ENCODE measurements around the gene LAMC3.

LAMC3 gene

DNA sequence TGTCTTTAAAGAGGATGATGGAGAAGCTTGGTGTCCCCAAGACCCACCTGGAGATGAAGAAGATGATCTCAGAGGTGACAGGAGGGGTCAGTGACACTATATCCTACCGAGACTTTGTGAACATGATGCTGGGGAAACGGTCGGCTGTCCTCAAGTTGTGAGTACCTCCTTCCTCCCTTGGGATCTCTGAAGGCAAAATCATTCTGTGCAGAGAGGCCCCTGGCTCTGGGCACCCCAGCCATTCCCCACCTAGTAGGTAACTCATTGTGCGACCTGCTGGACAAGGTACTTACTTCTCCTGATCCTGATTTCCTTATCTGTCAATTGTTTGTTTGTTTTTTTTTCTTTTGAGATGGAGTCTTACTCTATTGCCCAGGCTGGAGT, 108.8 kb downstream of the LAMC3 start:
- Histone ChIP-seq H3K27ac (ENCODE audit: low read depth, low read length) (no peak overlapping the region), H3K9ac (ENCODE audit: low read length) (no peak overlapping the region), H3K27me3 (ENCODE audit: control insufficient read depth, insufficient read depth, low read length) (no peaks in the 10 kb centered on the region), H3K4me3 (ENCODE audit: low read length) (no peak overlapping the region), H3K36me3 (ENCODE audit: control insufficient read depth, insufficient read depth, low read length) (no peaks in the 10 kb centered on the region), H3K4me1 (ENCODE audit: control insufficient read depth, insufficient read depth, low read length) (no peaks in the 10 kb centered on the region)

DNA sequence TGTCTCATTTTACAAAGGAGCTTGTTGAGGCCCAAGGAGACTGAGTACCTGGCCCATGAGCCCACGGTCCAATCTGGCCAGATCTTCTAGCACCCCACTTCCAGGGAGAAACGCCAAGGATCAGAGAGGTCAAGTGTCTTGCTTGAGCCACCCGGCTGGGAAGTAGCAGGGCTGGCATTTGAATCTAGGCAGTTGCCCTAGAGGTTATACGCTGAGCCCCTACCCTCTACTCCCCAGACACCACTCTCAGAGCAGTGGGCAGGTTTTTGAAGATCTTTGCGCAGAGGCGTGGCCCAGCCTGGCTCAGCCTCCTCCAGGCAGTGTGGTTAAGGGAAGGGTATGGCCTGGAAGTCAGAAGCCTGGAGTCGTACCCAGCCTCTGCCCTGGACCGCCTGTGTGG, 110.6 kb downstream of the LAMC3 start:
- Histone ChIP-seq H3K4me1 (ENCODE audit: control insufficient read depth, insufficient read depth, low read length) (no peaks in the 10 kb centered on the region), H3K4me3 (ENCODE audit: low read length) (no peak overlapping the region), H3K36me3 (ENCODE audit: control insufficient read depth, insufficient read depth, low read length) (no peaks in the 10 kb centered on the region), H3K27me3 (ENCODE audit: control insufficient read depth, insufficient read depth, low read length) (no peaks in the 10 kb centered on the region), H3K9ac (ENCODE audit: low read length) (no peak overlapping the region), H3K27ac (ENCODE audit: low read depth, low read length) (no peak overlapping the region)

DNA sequence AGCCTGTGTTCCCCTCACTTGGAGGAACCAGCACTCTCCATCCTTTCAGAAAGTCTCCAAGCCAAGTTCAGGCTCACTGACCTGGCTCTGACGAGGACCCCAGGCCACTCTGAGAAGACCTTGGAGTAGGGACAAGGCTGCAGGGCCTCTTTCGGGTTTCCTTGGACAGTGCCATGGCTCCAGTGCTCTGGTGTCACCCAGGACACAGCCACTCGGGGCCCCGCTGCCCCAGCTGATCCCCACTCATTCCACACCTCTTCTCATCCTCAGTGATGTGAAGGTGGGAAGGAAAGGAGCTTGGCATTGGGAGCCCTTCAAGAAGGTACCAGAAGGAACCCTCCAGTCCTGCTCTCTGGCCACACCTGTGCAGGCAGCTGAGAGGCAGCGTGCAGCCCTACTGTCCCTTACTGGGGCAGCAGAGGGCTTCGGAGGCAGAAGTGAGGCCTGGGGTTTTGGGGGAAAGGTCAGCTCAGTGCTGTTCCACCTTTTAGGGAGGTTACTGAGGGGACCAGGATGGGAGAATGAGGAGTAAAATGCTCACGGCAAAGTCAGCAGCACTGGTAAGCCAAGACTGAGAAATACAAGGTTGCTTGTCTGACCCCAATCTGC, 111.8 kb downstream of the LAMC3 start:
- H3K9ac ChIP-seq (ENCODE audit: low read length): no peak overlapping the region
- H3K4me1 ChIP-seq (ENCODE audit: control insufficient read depth, insufficient read depth, low read length): no peaks in the 10 kb centered on the region
- no peak overlapping the region for H3K4me3 ChIP-seq (ENCODE audit: low read length)
- H3K27ac ChIP-seq (ENCODE audit: low read depth, low read length): no peak overlapping the region
- no peaks in the 10 kb centered on the region for H3K27me3 ChIP-seq (ENCODE audit: control insufficient read depth, insufficient read depth, low read length)
- no peaks in the 10 kb centered on the region for H3K36me3 ChIP-seq (ENCODE audit: control insufficient read depth, insufficient read depth, low read length)

DNA sequence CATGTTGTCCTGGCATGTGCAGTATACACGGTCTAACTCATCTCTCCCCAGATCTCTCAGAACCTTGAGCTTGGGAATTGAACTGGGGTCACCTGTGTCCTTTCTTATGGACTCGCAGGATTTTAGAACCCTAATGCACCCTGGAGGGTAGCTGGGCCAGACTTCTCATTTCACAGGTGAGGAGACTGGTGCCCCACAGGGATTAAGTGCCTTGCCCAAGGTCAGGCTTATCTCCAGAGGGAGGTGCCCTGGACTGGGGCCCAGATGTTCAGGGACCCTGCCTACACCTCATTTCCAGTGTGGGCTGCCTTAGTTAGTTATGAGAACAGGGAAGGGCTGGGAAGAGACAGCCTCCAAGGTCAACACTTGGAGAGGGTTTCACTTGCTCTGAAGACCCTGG, 112.4 kb downstream of the LAMC3 start:
- H3K27me3 ChIP-seq (ENCODE audit: control insufficient read depth, insufficient read depth, low read length): no peaks in the 10 kb centered on the region
- no peaks in the 10 kb centered on the region for H3K36me3 ChIP-seq (ENCODE audit: control insufficient read depth, insufficient read depth, low read length)
- H3K4me1 ChIP-seq (ENCODE audit: control insufficient read depth, insufficient read depth, low read length): peaks cover 3% of the 10 kb centered on the region
- no peak overlapping the region for H3K4me3 ChIP-seq (ENCODE audit: low read length)
- H3K27ac ChIP-seq (ENCODE audit: low read depth, low read length): no peak overlapping the region
- no peak overlapping the region for H3K9ac ChIP-seq (ENCODE audit: low read length)

DNA sequence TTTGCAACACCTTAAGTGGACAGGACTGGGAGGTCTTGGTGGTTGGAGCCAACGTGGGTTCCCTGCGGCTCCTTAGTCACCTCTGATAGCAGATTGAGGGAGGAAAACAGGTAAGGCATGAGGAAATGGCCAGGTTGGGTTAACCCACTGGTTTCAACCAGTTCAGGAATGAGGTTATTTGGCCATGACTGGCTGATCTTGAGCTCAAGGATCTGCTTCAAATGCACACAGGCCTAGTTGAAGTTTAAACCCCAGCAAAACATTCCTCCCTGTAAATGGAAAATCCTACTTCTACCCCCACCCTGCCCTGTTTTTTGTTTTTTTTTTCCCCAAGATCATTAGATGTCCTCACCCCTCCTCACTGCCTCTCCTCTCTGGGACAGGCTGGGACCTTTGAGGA, 113.2 kb downstream of the LAMC3 start:
- H3K4me1 ChIP-seq (ENCODE audit: control insufficient read depth, insufficient read depth, low read length): peaks cover 3% of the 10 kb centered on the region
- no peak overlapping the region for H3K27ac ChIP-seq (ENCODE audit: low read depth, low read length)
- H3K27me3 ChIP-seq (ENCODE audit: control insufficient read depth, insufficient read depth, low read length): no peaks in the 10 kb centered on the region
- no peak overlapping the region for H3K4me3 ChIP-seq (ENCODE audit: low read length)
- H3K9ac ChIP-seq (ENCODE audit: low read length): no peak overlapping the region
- H3K36me3 ChIP-seq (ENCODE audit: control insufficient read depth, insufficient read depth, low read length): no peaks in the 10 kb centered on the region

DNA sequence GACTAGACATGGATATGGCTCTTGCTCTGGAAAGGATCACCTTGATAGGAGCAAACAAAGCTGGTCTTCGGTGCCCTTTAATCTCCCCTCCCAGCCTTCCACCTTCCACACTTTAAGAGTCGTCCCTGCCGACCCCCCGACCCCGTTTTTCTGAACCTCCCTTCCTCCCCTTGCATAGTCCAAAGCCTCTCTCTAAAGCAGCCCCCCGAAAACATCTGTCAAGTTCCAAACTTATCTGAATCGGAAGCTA, 116.0 kb downstream of the LAMC3 start:
- Histone ChIP-seq H3K4me1 (ENCODE audit: control insufficient read depth, insufficient read depth, low read length) (peaks cover 3% of the 10 kb centered on the region), H3K9ac (ENCODE audit: low read length) (peak overlapping the region; percentile 25), H3K4me3 (ENCODE audit: low read length) (peak overlapping the region; percentile 62), H3K27ac (ENCODE audit: low read depth, low read length) (peak overlapping the region; percentile 76), H3K36me3 (ENCODE audit: control insufficient read depth, insufficient read depth, low read length) (peaks cover 3% of the 10 kb centered on the region), H3K27me3 (ENCODE audit: control insufficient read depth, insufficient read depth, low read length) (no peaks in the 10 kb centered on the region)

DNA sequence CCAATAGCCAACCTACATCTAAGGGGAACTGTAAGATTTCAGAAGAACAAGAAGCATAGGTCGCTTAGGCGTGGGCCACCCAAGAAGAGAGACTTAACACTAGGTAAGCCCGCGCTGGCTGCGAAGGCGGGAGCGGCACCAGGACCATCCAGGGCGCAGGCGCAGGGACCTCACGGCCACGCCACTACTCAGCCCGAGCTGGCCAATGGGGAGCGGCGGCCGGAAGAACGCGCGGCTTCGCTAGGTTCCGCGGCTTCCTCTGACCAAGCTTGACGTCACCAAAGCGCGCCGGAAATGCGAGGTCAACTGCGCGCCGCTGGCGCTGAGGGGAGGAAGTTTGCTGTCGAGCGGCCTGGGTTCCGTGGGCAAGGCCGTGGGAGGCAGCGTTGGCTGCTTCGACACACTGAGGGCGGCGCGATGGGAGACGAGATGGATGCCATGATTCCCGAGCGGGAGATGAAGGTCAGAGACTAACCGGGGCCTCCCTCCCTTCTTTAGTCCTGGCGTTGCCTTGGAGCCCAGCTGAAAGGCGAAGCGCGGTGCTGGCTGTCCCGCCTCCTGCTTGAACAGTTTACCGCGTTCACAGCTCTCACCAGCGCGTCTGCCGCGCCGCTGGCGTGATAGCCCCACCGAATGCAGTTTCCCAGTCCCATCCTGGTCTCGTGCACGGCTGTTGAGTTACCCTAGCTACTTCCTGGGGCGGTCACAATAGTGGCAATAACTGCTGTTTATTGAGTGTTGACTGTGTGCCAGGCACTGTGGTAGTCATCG, 116.5 kb downstream of the LAMC3 start, which contains the start of gene NUP214:
Gene NUP214 (plus strand): TSS at position 299 of the 771 bp plus-strand sequence. CDS start 119 bp downstream, at position 418.
- Histone ChIP-seq H3K4me3 (ENCODE audit: low read length) (peak within 1 kb of the TSS; percentile 97), H3K4me1 (ENCODE audit: control insufficient read depth, insufficient read depth, low read length) (peaks cover 3% of the 10 kb centered on the region), H3K36me3 (ENCODE audit: control insufficient read depth, insufficient read depth, low read length) (peaks cover 3% of the 10 kb centered on the region), H3K9ac (ENCODE audit: low read length) (peak within 1 kb of the TSS; percentile 92), H3K27me3 (ENCODE audit: control insufficient read depth, insufficient read depth, low read length) (no peaks in the 10 kb centered on the region), H3K27ac (ENCODE audit: low read depth, low read length) (peak within 1 kb of the TSS; percentile 80)

DNA sequence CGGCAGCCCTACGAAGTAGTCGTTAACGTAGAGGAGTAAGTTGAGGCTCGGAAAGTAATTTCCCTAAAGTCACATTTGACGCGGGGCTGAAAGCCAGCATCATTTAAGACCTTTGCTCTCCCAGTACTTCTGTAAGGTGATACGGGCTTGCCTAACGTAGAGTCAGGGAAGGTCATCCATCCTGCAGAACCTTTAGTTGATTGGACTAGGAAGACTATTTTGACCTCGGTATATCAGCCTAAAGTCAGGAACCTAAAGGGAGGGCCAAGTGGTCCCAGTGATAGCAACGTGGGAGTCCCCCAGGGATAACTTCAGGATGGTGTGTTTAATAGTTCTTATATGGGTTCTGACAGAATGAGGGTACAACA, 117.1 kb downstream of the LAMC3 start:
- Histone ChIP-seq H3K27me3 (ENCODE audit: control insufficient read depth, insufficient read depth, low read length) (no peaks in the 10 kb centered on the region), H3K4me1 (ENCODE audit: control insufficient read depth, insufficient read depth, low read length) (peaks cover 3% of the 10 kb centered on the region), H3K9ac (ENCODE audit: low read length) (peak overlapping the region; percentile 92), H3K36me3 (ENCODE audit: control insufficient read depth, insufficient read depth, low read length) (peaks cover 3% of the 10 kb centered on the region), H3K4me3 (ENCODE audit: low read length) (peak overlapping the region; percentile 97), H3K27ac (ENCODE audit: low read depth, low read length) (peak overlapping the region; percentile 80)

DNA sequence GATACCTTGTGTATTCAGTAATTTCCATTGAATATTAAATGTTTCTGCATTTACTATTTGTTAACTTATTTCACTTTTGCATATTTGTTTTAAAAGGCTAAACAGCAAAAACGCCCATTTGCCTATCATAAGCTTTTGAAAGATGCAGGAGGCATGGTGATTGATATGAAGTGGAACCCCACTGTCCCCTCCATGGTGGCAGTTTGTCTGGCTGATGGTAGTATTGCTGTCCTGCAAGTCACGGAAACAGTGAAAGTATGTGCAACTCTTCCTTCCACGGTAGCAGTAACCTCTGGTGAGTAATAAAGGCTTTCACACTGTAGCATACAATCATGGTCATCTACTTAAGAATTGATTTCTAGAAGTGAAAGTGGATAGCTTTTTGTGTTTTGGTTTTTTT, 120.2 kb downstream of the LAMC3 start:
- no peak overlapping the region for H3K27ac ChIP-seq (ENCODE audit: low read depth, low read length)
- H3K9ac ChIP-seq (ENCODE audit: low read length): no peak overlapping the region
- H3K27me3 ChIP-seq (ENCODE audit: control insufficient read depth, insufficient read depth, low read length): no peaks in the 10 kb centered on the region
- H3K4me1 ChIP-seq (ENCODE audit: control insufficient read depth, insufficient read depth, low read length): peaks cover 3% of the 10 kb centered on the region
- peaks cover 18% of the 10 kb centered on the region for H3K36me3 ChIP-seq (ENCODE audit: control insufficient read depth, insufficient read depth, low read length)
- no peak overlapping the region for H3K4me3 ChIP-seq (ENCODE audit: low read length)

DNA sequence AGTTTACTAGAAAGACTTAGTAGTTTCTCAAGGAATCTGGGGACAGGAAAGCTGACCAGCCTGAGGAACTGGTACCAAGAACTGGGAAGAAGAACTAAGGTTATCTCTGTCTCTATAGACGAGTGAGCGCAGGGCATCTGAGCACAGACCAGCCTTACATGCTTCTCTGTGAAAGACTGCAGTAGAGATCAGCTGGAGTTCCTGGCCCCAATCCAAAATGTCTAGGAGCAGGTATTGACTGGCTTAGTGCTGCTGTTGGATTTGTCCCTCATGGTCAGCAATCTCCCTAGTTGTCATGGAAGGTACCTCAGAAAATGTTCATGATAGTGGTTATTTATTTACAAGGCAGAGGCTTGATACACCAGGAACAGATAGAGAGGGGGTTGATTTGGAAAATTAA, 129.7 kb downstream of the LAMC3 start:
- H3K36me3 ChIP-seq (ENCODE audit: control insufficient read depth, insufficient read depth, low read length): peaks cover 55% of the 10 kb centered on the region
- no peaks in the 10 kb centered on the region for H3K27me3 ChIP-seq (ENCODE audit: control insufficient read depth, insufficient read depth, low read length)
- no peak overlapping the region for H3K4me3 ChIP-seq (ENCODE audit: low read length)
- no peak overlapping the region for H3K9ac ChIP-seq (ENCODE audit: low read length)
- H3K4me1 ChIP-seq (ENCODE audit: control insufficient read depth, insufficient read depth, low read length): no peaks in the 10 kb centered on the region
- H3K27ac ChIP-seq (ENCODE audit: low read depth, low read length): no peak overlapping the region

DNA sequence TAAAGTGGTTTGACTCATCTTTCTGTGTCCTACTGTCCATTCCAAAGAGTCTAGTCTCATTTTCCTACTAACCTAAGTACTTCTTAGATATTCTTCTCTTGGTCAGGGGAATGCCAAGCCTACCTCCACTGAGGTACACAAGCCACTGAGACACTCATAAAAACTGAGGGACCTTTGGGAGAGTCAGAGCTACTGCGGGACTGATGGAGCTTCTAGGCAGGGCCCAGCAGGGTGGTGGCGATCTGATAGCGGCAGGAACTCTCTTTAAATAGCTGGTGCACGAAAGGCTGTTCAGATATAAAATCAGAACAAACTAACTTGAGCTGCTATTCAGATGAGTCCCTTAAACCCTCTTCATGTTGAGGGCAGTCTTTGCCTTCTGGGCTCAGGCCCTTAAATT, 131.1 kb downstream of the LAMC3 start:
- H3K27me3 ChIP-seq (ENCODE audit: control insufficient read depth, insufficient read depth, low read length): no peaks in the 10 kb centered on the region
- H3K4me1 ChIP-seq (ENCODE audit: control insufficient read depth, insufficient read depth, low read length): no peaks in the 10 kb centered on the region
- no peak overlapping the region for H3K9ac ChIP-seq (ENCODE audit: low read length)
- peaks cover 54% of the 10 kb centered on the region for H3K36me3 ChIP-seq (ENCODE audit: control insufficient read depth, insufficient read depth, low read length)
- no peak overlapping the region for H3K4me3 ChIP-seq (ENCODE audit: low read length)
- no peak overlapping the region for H3K27ac ChIP-seq (ENCODE audit: low read depth, low read length)

DNA sequence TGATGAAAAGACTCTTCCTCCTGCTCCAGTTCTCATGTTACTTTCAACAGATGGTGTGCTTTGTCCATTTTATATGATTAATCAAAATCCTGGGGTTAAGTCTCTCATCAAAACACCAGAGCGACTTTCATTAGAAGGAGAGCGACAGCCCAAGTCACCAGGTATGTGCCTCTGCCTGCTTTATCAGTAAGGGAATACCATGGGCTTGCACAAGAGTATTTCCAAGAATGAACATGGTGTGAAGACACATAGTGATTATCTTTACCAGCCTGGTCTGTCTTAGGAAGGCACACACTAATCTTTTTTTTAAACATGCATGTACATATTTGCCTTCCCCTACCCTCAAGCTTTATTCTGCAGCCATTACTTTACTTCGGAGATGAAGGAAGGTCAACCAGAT, 131.6 kb downstream of the LAMC3 start:
- H3K4me3 ChIP-seq (ENCODE audit: low read length): no peak overlapping the region
- H3K27ac ChIP-seq (ENCODE audit: low read depth, low read length): no peak overlapping the region
- no peaks in the 10 kb centered on the region for H3K4me1 ChIP-seq (ENCODE audit: control insufficient read depth, insufficient read depth, low read length)
- no peak overlapping the region for H3K9ac ChIP-seq (ENCODE audit: low read length)
- no peaks in the 10 kb centered on the region for H3K27me3 ChIP-seq (ENCODE audit: control insufficient read depth, insufficient read depth, low read length)
- H3K36me3 ChIP-seq (ENCODE audit: control insufficient read depth, insufficient read depth, low read length): peaks cover 53% of the 10 kb centered on the region

DNA sequence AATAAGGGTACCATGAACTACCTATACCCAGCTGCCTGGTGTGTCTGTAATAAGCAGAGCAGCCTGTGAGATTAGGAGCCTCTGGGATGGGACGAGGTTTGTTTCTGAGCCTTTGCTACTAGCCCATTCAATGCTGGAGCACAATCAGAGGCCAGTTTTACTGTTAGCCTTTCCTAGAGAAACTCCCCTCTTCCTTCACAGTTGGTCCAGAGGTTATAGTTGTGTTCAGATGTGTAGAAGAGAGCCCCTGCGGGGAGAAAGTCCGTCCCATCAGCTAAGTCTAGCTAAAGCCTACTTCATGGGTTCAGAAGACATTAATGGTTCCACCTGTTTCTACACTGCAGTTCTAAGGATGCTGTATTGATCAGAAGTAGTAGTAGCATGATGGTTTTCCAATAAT, 133.2 kb downstream of the LAMC3 start:
- H3K27ac ChIP-seq (ENCODE audit: low read depth, low read length): no peak overlapping the region
- peaks cover 49% of the 10 kb centered on the region for H3K36me3 ChIP-seq (ENCODE audit: control insufficient read depth, insufficient read depth, low read length)
- H3K4me3 ChIP-seq (ENCODE audit: low read length): no peak overlapping the region
- no peak overlapping the region for H3K9ac ChIP-seq (ENCODE audit: low read length)
- H3K27me3 ChIP-seq (ENCODE audit: control insufficient read depth, insufficient read depth, low read length): no peaks in the 10 kb centered on the region
- no peaks in the 10 kb centered on the region for H3K4me1 ChIP-seq (ENCODE audit: control insufficient read depth, insufficient read depth, low read length)
